Ovary (tissue), 3 donors: ENCODE results near the gene GSTT2.

Experiments used
- EP300 ChIP-seq: sonication (generic); formaldehyde crosslinking; IDR thresholded peaks from one replicate; pipeline ENCODE4 v1.6.1; 2017; ENCODE audit warnings: antibody characterized with exemption
- POLR2A ChIP-seq: fragments of 450-650 bp; IDR thresholded peaks from one replicate; pipeline ENCODE4 v1.6.1; 2017; ENCODE audit warnings: antibody characterized with exemption, mild to moderate bottlenecking, moderate library complexity
- TF ChIP-seq, protein P1 (sequence below), 3 donors: fragments of 450-650 bp in 2 of 3; fragments of 200-600 bp in 1 of 3; IDR thresholded peaks; one replicate each; pipeline versions ENCODE4 v1.5.1 to v1.8.0; 2016 to 2022; ENCODE audit warnings: antibody characterized with exemption in 3 of 3, mild to moderate bottlenecking in 1 of 3
- donor health status: DM: no; HTN: no; CAD: no.

DNA sequence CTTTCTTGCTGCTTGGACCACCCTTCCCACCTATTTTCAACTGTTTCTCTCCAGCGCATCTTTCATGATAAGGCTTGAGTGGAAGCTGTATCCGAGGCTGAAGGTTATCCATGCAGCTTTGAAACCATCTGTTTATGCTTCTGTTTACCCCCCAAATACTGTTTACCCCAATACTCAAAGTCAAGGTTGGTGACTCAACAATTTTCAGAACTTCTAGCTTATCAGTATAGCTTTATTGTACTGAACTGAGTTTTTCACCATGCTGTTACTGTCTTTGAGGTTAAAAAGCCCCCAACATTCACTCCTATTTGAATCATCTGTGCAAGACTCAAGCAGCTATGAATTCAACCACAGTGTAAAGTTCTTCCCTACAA, 30.1 kb downstream of the GSTT2 start:
- TF ChIP-seq, protein P1, sequence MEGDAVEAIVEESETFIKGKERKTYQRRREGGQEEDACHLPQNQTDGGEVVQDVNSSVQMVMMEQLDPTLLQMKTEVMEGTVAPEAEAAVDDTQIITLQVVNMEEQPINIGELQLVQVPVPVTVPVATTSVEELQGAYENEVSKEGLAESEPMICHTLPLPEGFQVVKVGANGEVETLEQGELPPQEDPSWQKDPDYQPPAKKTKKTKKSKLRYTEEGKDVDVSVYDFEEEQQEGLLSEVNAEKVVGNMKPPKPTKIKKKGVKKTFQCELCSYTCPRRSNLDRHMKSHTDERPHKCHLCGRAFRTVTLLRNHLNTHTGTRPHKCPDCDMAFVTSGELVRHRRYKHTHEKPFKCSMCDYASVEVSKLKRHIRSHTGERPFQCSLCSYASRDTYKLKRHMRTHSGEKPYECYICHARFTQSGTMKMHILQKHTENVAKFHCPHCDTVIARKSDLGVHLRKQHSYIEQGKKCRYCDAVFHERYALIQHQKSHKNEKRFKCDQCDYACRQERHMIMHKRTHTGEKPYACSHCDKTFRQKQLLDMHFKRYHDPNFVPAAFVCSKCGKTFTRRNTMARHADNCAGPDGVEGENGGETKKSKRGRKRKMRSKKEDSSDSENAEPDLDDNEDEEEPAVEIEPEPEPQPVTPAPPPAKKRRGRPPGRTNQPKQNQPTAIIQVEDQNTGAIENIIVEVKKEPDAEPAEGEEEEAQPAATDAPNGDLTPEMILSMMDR (IDR thresholded peaks at IDR 0.05) = no peak
- TF ChIP-seq POLR2A = no peak
- no peak for TF ChIP-seq EP300
